Adrenal gland (tissue), 12 donors: Measurements from ENCODE around the gene IVNS1ABP. TPM values are rescaled to one million over a fixed set of nuclear protein-coding genes. Genes with fewer than 3 reads are reported as not detected.

Experiments used
- DNase-seq, 7 donors: peaks; one replicate each; pipeline ENCODE4 v3.0.0-alpha.2; 2019 to 2020
- H3K27ac ChIP-seq, 5 donors: fragments of 200-600 bp; sonication (generic) in 4 of 5; 1 replicate in 3 of 5; 2 replicates in 2 of 5; pipeline versions ENCODE4 v1.5.1 to v1.8.0; 2016 to 2020; ENCODE audit warnings: mild to moderate bottlenecking in 1 of 5
- H3K27me3 ChIP-seq: fragments of 200-600 bp; 2 replicates; pipeline ENCODE4 v1.8.0; 2021
- H3K36me3 ChIP-seq, 2 donors: fragments of 200-600 bp; replicated peaks in 1 of 2; 1 replicate in 1 of 2; 2 replicates in 1 of 2; pipeline versions ENCODE4 v1.5.1 to v1.8.0; 2018 to 2022
- H3K4me1 ChIP-seq, 2 donors: fragments of 200-600 bp; replicated peaks in 1 of 2; 1 replicate in 1 of 2; 2 replicates in 1 of 2; pipeline versions ENCODE4 v1.5.1 to v1.8.0; 2018 to 2021
- H3K4me3 ChIP-seq, 4 donors: fragments of 200-600 bp; sonication (generic) in 3 of 4; one replicate each; pipeline ENCODE4 v1.5.1; 2016 to 2018
- H3K9me3 ChIP-seq, 3 donors: fragments of 200-600 bp; sonication (generic) in 1 of 3; replicated peaks in 1 of 3; 1 replicate in 2 of 3; 2 replicates in 1 of 3; pipeline versions ENCODE4 v1.5.1 to v1.8.0; 2016 to 2021
- POLR2A ChIP-seq, 2 donors: fragments of 450-650 bp; IDR thresholded peaks; one replicate each; pipeline ENCODE4 v1.6.1; 2017; ENCODE audit warnings: antibody characterized with exemption in 2 of 2, mild to moderate bottlenecking in 2 of 2, moderate library complexity in 1 of 2
- WGBS, 4 donors: extraction: QIAGEN DNeasy Blood & Tissue Kit in 2 of 4; methylation state at CpG; one replicate each; pipeline versions ENCODE4 v1.1.5 to v1.1.7; 2013 to 2017; 5-methylcytosine and 5-hydroxymethylcytosine counted together
- intact Hi-C, 2 donors: fragments of 100-400 bp; cut with DNase I; formaldehyde crosslinking; loops; one replicate each; pipeline versions ENCODE4 v1.14.1 to v1.15.0; 2022 to 2023
- polyA plus RNA-seq, 3 donors: library from polyadenylated mRNA; stranded (reverse); fragments of 200-250 nt in 2 of 3; fragments of 350-450 nt in 1 of 3; fragmentation: Illumina TruSeq in 1 of 3; extraction: RNeasy Lipid Tissue Mini Kit (QIAGEN cat#74804) in 1 of 3; gene quantifications; one replicate each; pipeline ENCODE4 v1.2.3, GENCODE V29; 2013 to 2014
- total RNA-seq, 9 donors: library from RNA; depleted of rRNA in 4 of 9; stranded (reverse); fragments of >200 nt in 4 of 9; fragments of 120-200 nt in 1 of 9; fragmentation: NEBNext Ultra II Directional in 1 of 9; extraction: Animal tissue kit (Norgen Biotek cat#: 25700) in 1 of 9; gene quantifications; one replicate each; pipeline versions ENCODE4 v1.1.0 to v1.2.4, GENCODE V29; 2013 to 2023
- TF ChIP-seq, protein P1 (sequence below), 6 experiments: fragments of 450-650 bp in 4 of 6; fragments of 200-600 bp in 2 of 6; sonication (generic) in 1 of 6; IDR thresholded peaks; 1 replicate in 5 of 6; 2 replicates in 1 of 6; pipeline versions ENCODE4 v1.5.1 to v1.8.0; 2016 to 2021; ENCODE audit warnings: antibody characterized with exemption in 6 of 6, mild to moderate bottlenecking in 2 of 6, moderate library complexity in 1 of 6
- donor health status: healthy with polysubstance abuse.
- donor health status: Bipolar disorder and iron deficiency.
- donor health status: DM: yes; HTN: yes; CAD: no.
- donor health status: DM: no; HTN: no; CAD: no.
- donor health status: DM: no; HTN: no; CAD: no.
- donor health status: DM: yes; HTN: yes; CAD: no.

IVNS1ABP gene
- total and polyA plus RNA-seq, 12 donors = 20.4 to 119 (median 40.5) TPM

DNA sequence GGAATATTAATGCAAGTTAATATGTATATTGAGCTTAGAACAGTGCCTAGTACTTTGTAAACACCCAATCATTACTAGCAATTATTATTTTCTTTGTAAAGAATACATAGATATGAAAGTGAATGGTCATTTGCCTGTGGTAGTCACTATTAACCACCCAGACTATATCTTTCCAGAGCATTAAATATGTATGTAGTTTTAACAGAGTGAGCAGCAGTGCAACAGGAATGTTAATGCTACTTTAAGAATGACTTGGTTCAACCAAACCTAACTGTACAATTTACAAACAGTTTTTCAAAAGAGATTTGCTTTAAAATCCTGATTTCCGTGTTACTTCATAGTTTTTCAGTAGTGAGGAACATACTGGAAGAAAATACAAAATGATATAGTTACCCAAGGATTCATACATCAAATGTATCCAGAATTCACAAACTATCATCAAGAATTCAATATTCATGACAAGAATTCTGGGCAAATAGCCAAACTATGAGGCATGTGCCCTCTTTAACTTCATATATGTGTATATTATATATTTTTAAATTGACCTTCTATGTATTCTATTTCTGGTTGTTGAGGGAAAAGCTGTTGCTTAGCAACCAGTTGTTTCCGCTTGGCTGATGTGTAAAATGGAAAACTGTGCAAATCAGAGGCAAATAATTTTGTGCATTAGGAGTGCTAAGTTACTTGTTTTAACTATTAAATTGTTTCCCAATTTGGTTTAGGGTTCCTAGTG, 34.9 kb upstream of the IVNS1ABP start:
- intact Hi-C loops = no loop called here
- TF ChIP-seq POLR2A (IDR thresholded peaks at IDR 0.05) = no peak
- TF ChIP-seq, protein P1, sequence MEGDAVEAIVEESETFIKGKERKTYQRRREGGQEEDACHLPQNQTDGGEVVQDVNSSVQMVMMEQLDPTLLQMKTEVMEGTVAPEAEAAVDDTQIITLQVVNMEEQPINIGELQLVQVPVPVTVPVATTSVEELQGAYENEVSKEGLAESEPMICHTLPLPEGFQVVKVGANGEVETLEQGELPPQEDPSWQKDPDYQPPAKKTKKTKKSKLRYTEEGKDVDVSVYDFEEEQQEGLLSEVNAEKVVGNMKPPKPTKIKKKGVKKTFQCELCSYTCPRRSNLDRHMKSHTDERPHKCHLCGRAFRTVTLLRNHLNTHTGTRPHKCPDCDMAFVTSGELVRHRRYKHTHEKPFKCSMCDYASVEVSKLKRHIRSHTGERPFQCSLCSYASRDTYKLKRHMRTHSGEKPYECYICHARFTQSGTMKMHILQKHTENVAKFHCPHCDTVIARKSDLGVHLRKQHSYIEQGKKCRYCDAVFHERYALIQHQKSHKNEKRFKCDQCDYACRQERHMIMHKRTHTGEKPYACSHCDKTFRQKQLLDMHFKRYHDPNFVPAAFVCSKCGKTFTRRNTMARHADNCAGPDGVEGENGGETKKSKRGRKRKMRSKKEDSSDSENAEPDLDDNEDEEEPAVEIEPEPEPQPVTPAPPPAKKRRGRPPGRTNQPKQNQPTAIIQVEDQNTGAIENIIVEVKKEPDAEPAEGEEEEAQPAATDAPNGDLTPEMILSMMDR (IDR thresholded peaks at IDR 0.05) = no peak
- H3K9me3 ChIP-seq = no peaks in the 10 kb centered on the region
- H3K36me3 ChIP-seq = no peaks in the 10 kb centered on the region
- peaks cover 0 to 7% of the 10 kb centered on the region in 2 donors for H3K4me1 ChIP-seq
- H3K4me3 ChIP-seq = no peak overlapping the region
- 80 to 88% (median 86%) methylated on average over 2 of the region's 2 CpGs for WGBS, 4 donors
- no peak overlapping the region for H3K27ac ChIP-seq
- DNase-seq = no peak
- no peaks in the 10 kb centered on the region for H3K27me3 ChIP-seq

DNA sequence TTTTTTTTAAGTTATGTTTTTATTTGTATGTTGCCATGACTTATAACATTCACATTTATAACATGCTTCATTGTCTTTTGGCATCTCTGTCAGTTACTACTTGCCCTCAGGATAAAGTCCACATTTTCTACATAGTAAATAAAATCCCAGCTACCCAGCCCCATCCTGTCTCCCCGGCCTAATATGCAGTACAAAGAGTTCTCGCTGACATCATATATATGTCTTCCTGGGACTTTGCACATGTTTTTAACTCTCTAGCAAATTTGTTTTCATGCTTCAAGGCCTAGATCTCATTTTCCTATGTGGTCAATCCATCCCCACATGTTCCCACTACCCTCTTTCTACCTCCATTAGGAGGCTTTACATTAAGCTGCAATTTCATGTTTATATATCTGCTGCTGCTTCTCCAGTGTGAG, 33.0 kb upstream of the IVNS1ABP start:
- WGBS, 4 donors = 66 to 89% (median 78%) methylated on average over 2 of the region's 2 CpGs
- Histone ChIP-seq H3K36me3 (no peaks in the 10 kb centered on the region), H3K27ac (no peak overlapping the region), H3K4me1 (peaks cover 0 to 7% of the 10 kb centered on the region in 2 donors), H3K27me3 (no peaks in the 10 kb centered on the region), H3K9me3 (no peaks in the 10 kb centered on the region), H3K4me3 (no peak overlapping the region)
- intact Hi-C loops = no loop called here
- no peak for DNase-seq
- TF ChIP-seq, protein P1 (IDR thresholded peaks at IDR 0.05) = no peak
- TF ChIP-seq POLR2A (IDR thresholded peaks at IDR 0.05) = no peak

DNA sequence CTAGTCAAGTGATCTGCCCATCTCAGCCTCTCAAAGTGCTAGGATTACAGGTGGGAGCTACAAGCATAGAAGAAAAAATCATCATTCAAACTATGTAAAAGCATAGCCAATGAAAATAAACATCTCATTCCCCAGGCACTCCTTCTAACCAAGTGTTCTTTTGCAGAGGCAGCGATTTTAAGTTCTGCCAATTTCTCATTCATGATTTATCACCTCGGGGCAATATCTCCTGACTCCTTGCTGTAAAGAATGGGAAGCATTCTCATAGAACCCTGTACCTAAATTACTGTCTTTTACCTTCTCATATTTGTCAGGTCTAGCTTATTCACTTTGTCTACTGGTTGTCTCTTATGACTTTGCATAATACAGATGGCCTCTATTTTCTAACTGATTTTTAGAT, 32.5 kb upstream of the IVNS1ABP start:
- TF ChIP-seq, protein P1 (IDR thresholded peaks at IDR 0.05) = no peak
- no peak for TF ChIP-seq POLR2A (IDR thresholded peaks at IDR 0.05)
- Histone ChIP-seq H3K9me3 (no peaks in the 10 kb centered on the region), H3K36me3 (no peaks in the 10 kb centered on the region), H3K4me1 (peaks cover 0 to 7% of the 10 kb centered on the region in 2 donors), H3K27me3 (no peaks in the 10 kb centered on the region), H3K4me3 (no peak overlapping the region), H3K27ac (no peak overlapping the region)
- DNase-seq = no peak
- WGBS, 4 donors = 81 to 94% (median 87%) methylated on average over 2 of the region's 2 CpGs
- intact Hi-C loops = no loop called here

DNA sequence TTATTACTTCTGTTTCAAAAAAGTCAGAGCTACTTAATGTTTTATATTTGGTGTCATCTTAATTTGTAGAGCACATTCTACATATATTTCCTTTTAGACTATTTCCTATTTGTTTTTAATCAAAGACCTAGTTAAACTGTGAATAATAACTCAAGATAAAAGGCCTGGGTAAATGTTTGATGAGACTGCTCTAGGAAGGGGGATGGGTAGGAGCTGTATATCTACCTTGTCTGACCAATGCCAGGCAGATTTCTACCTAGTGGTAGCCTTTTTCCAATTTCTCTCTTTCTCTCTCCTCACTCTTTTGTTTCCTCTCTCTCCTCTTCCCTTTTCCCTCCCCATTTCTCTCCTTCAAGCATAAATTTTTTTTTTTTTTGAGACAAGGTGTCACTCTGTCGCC, 31.9 kb upstream of the IVNS1ABP start:
- Histone ChIP-seq H3K36me3 (no peaks in the 10 kb centered on the region), H3K4me1 (peaks cover 0 to 7% of the 10 kb centered on the region in 2 donors), H3K27me3 (no peaks in the 10 kb centered on the region), H3K4me3 (no peak overlapping the region), H3K9me3 (no peaks in the 10 kb centered on the region), H3K27ac (no peak overlapping the region)
- no peak for DNase-seq
- 92 to 100% (median 96%) methylated on average over 1 of the region's 1 CpG for WGBS, 4 donors
- TF ChIP-seq, protein P1 (IDR thresholded peaks at IDR 0.05) = no peak
- no peak for TF ChIP-seq POLR2A (IDR thresholded peaks at IDR 0.05)
- intact Hi-C loops = no loop called here
